NK-92 treated with Interleukin-12 subunit alpha and Interleukin-12 subunit beta, amount 100 ng/mL, for 24 hours (cell line): ENCODE data around the gene RGS3.

Experiments
- DNase-seq: peaks from one replicate; lab custom pipeline; 2025; lab: John Stamatoyannopoulos, UW

Gene RGS3

GRCh38 chr9:113530022-113530635, 66.6 kb downstream of the RGS3 start:
- no peak for DNase-seq

DNA sequence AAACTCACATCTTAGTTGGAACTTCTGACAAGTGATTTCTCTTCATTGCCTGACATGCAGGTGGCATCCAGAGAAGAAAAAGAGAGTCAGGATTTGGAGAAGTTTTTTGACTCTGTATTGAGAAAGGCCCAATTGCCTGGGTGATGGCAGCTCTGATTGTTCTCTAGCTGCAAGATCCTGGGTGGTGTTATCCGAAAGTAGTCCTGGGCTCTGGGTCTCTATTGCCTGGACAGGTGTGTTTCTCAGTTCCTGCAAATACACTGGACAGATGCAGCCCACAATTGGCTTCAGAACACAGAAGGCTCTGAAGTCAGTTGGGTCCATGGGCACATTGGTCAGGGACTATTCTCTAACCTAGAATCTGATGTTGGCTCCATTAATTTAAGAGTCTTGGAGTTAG, 67.4 kb downstream of the RGS3 start:
- DNase-seq, result no peak

DNA sequence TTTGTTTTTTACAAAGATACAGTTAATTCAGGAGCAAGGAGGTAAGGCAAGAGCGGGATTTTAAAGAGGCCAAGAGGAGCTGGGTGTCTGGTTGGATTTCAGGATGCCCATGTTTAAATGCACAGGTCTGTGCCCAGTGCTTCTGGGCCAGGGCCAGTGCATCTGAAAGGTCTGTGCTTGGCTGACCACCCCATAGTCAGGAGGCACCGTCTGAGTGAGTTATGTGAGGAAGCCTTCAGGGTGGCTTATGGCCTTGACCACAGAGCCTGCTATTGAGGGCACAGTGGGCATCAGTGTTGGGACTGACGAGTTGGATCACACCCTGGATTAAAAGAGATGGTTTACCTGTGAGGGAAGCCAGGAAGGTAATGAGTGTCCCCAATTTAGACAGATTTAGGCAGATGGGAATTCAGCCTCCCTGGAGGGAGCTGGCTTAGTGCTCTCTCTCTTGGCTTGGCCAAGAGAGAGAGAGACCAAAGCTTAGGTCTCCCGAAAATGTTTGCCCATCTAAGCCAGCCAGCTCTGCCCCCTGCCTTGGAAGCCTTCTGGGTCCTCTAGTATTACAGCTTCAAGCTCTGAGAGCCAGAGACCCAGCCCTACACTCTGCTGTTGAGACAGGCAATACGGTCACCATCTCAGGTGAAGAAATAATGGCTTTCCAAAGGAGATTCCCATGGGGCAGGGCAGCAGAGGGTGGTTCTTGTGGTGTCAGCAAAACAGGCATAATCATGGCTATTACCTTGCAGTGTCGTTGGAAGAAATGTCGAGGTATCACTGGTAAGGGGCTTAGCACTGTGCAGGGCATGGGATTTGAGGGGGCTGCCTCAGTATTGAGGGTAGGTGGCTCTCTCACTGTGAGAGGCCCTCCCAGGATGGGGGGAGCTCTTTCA, 68.6 kb downstream of the RGS3 start:
- no peak for DNase-seq

GRCh38 chr9:113532809-113533190, 69.3 kb downstream of the RGS3 start:
- DNase-seq, result no peak

GRCh38 chr9:113533335-113534225, 70.1 kb downstream of the RGS3 start:
- DNase-seq, result no peak

DNA sequence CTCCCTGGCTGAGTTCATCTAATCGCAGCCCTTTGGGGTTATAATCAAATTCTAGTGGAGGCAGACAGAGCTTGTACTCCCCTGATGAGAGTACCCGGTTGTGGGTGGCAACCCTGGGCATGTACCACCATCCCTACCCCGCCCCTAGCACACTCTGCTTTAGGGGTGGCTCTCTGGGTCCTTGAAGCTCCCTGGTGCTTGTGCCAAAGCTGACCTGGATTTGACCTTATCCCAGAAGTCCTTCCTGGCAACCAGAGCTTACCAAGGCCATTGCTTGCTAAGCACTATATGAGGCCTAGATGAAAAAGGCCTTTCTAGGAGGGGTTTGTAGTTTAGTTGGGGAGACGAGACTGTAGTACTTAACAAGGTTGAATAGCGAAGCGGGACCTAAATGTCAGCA, 72.2 kb downstream of the RGS3 start:
- DNase-seq, result no peak

- DNase-seq, result no peak
These were observed 72.6 kb downstream of the RGS3 start for GRCh38 chr9:113536166-113536482.

GRCh38 chr9:113536483-113537228, 73.1 kb downstream of the RGS3 start:
- DNase-seq, result no peak

GRCh38 chr9:113537229-113537810, 73.8 kb downstream of the RGS3 start:
- DNase-seq, result no peak

DNA sequence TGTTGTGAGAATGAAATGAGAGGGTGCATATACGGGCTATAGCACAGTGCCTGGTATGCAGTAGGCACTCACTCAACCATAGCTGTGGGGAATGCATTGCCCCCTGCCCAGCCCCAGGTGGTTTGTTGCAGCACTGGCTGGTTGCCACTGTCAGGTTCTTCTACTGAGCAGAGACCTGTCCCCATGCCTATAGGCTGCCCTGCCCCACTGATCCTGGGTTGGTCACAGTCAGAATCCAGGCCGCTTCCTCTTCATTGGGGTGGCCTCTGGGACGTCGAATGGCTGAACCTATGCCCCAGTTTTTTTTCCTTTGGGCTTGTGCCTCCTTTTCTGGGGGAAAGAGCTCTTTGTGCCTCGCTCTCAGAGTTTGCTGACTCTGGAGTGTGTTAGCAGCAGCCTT, 74.6 kb downstream of the RGS3 start:
- DNase-seq, result no peak

- DNase-seq, result no peak
These were observed 75.3 kb downstream of the RGS3 start for GRCh38 chr9:113538701-113539430.

DNA sequence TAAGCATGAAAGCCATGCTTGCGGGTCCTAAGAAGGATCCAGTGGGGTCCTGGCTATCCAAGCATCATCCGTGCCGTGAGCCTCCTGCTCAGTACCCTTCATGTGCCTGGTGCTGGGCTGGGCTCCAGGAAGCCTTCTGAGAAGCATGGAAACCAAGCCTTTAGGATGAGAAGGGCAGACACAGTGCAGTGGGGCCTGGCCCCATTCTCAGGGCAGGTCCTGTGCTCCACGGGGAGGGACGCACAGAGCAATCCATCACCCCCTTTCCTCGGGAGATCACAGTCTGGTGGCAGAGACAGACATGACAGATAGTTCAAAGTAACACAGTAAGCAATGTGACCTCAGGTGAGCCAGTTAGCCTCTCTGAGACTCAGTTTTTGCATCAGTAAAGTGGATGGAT, 76.9 kb downstream of the RGS3 start:
- no peak for DNase-seq

DNA sequence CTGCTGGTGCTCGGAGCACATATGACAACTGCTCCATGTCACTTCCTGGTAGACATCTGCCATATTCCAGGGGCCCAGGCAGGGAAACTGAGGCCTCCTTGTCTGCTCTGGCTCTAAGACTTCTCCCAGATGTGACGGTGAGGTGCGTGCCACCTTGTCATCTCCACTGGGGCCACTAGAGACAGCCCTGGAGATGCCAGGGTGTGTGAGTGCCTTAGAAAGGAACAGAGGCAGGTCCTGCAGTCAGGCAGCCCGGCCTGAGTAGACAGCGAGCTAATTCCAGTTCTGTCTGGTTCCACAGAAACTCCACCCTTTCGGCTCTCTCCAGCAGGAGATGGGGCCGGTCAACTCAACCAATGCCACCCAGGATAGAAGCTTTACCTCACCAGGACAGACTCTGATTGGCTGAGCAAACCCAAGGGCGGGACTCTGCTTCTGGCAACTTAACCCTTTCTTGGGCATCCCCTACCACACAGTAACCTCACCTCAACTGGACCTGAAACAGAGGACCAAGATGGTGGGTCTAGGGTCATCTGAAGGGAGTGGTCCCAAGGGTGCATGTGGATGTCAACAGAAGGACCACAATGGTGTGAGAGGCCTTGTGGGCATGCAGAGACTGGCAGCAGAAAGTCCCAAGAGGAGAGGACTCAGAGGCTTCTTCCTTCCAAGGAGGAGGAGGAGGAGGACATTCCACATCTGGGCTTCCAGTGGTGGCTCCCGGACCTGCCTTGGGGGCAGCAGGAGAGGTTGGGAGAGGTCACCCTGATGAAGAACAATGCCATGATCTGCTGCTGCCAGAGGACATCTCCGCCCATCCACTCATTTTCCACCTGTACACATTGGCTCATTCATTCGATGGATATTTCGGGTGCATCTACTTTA, 77.7 kb downstream of the RGS3 start:
- DNase-seq, result no peak

DNA sequence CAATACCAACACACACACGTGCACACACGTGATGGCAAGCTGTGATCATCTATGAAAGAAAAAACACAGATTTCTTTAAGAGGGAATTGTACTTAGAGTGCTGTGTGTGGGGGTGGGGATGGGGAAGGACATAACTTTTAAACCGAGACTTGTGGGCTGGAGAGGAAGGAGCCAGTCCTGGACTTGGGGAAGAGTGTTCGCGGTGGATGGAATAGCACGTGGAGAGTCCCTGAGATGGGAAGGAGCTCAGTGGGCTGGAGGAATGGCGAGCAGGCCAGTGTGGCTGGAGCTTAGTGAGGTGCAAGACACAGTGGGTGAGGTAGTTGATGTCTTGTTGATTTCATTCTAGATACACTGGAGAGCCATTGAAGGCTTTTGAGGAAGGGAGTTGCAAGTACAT, 78.5 kb downstream of the RGS3 start:
- DNase-seq, result no peak

GRCh38 chr9:113542741-113543140, 79.2 kb downstream of the RGS3 start:
- DNase-seq, result no peak

DNA sequence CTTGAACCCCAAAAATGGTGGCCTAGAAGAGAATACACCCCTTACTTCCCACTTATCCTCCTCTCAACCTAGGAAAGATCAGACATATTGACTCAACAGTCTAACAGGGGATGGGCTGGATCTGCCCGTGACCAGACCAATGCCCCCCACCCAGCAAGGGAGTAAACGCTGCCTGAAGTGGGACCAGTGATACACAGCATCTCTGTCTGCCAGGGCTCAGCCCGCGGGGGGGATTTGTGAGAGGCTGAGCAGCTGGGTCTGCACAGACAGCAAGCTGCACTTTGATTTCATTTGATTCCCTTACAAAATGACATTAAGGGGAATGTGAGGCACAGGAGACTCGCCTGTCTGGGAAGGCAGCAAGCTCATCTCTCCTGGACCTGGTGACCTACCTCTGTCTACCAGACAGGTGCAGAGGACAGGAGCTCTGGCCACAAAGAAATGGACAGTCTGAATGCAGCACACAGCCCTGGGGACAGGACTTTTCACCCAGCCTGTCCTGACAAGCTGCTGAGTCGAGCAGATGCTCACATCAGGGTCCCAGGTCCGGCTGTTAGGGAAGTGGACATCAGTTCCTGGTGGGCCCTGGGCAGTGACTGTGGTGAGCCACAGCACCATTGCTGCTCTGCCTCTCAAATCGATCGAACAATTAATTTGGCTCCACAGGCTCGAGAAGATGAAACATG, 79.9 kb downstream of the RGS3 start:
- DNase-seq, result no peak

DNA sequence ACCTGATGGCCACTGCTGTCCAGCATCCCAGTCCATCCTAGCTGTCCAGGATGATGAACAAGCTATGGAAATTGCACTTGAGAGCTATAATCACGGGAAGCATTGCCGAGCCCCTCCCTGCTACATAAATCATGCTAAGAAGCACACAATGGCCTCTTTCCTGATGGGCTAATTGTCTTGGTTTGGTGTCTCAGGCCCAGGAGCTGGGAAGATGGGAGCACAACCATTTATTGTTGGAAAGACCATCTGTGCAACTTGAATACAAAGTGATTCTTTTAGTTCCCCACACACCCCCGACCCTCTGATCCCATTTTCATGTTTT, 80.4 kb downstream of the RGS3 start:
- DNase-seq, result no peak

DNA sequence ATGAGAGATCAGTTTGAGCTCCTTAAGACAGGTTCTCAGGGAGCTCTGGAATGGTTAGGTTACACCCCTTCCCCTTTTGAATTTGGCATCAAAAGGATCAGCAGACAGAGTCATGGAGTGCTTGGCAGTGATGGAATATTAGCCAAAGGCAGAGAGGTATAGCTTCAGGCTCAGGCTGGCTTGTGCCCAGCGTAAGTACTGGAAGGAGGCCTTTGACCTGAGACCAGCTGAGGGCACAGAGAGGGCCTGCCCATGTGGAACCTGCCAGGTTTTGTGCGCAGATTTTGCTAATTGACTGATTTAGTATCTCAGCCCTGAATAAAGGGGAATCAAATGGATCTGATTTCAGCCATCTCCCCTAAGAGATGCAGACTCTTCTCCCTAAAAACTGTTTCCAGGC, 81.5 kb downstream of the RGS3 start:
- DNase-seq, result no peak

GRCh38 chr9:113546566-113546965, 83.0 kb downstream of the RGS3 start:
- no peak for DNase-seq

GRCh38 chr9:113547501-113547900, 84.0 kb downstream of the RGS3 start:
- no peak for DNase-seq
